ENCODE data around the gene UMODL1. TPM values are rescaled to one million over a fixed set of nuclear protein-coding genes. Genes with fewer than 3 reads are reported as not detected.

The UMODL1 gene
- total and polyA plus RNA-seq, 2 experiments from 2014 or later: 0.15 to 0.47 TPM

GRCh38 chr21:42148584-42148983 is 77.5 kb downstream of the UMODL1 start:
- peaks cover 15% of the 10 kb centered on the region for H3K4me1 ChIP-seq (ENCODE audit: insufficient read depth)
- no peak for TF ChIP-seq EZH2phosphoT487 (IDR thresholded peaks at IDR 0.05; ENCODE audit: low read depth, severe bottlenecking, unreplicated experiment)
- TF ChIP-seq CTCF (IDR thresholded peaks at IDR 0.05; ENCODE audit: poor library complexity): no peak
- no peak overlapping the region for H2AFZ ChIP-seq
- H3K27ac ChIP-seq: no peak overlapping the region
- no peaks in the 10 kb centered on the region for H3K36me3 ChIP-seq (replicated peaks; ENCODE audit: insufficient read depth, low read depth)
- H3K9me3 ChIP-seq (ENCODE audit: low read depth): no peaks in the 10 kb centered on the region
- 93% methylated on average over 3 of the region's 3 CpGs for WGBS (ENCODE audit: low lambda C conversion rate, missing lambda C conversion rate)
- no peak overlapping the region for H3K4me2 ChIP-seq
- H3K9me2 ChIP-seq (replicated peaks; ENCODE audit: insufficient read depth): no peaks in the 10 kb centered on the region
- no peaks in the 10 kb centered on the region for H3K27me3 ChIP-seq
- no peaks in the 10 kb centered on the region for H3K79me2 ChIP-seq
- H3K4me3 ChIP-seq: no peak overlapping the region
- H4K20me1 ChIP-seq (ENCODE audit: insufficient read depth, poor library complexity, severe bottlenecking): no peaks in the 10 kb centered on the region
- DNase-seq (ENCODE audit: low spot score): no peak

- no peaks in the 10 kb centered on the region for H3K36me3 ChIP-seq (replicated peaks; ENCODE audit: insufficient read depth, low read depth)
- H3K27me3 ChIP-seq: no peaks in the 10 kb centered on the region
- no peak overlapping the region for H3K4me2 ChIP-seq
- no peaks in the 10 kb centered on the region for H3K9me2 ChIP-seq (replicated peaks; ENCODE audit: insufficient read depth)
- no peaks in the 10 kb centered on the region for H3K79me2 ChIP-seq
- no peak overlapping the region for H3K27ac ChIP-seq
- DNase-seq (ENCODE audit: low spot score): no peak
- no peaks in the 10 kb centered on the region for H3K9me3 ChIP-seq (ENCODE audit: low read depth)
- H3K4me3 ChIP-seq: no peak overlapping the region
- H4K20me1 ChIP-seq (ENCODE audit: insufficient read depth, poor library complexity, severe bottlenecking): no peaks in the 10 kb centered on the region
- no peak overlapping the region for H2AFZ ChIP-seq
- peaks cover 15% of the 10 kb centered on the region for H3K4me1 ChIP-seq (ENCODE audit: insufficient read depth)
- 95% methylated on average over 21 of the region's 21 CpGs for WGBS (ENCODE audit: low lambda C conversion rate, missing lambda C conversion rate)
- TF ChIP-seq EZH2 (IDR thresholded peaks at IDR 0.05; ENCODE audit: borderline replicate concordance): no peak
- TF ChIP-seq EZH2phosphoT487 (IDR thresholded peaks at IDR 0.05; ENCODE audit: low read depth, severe bottlenecking, unreplicated experiment): no peak
- no peak for TF ChIP-seq CTCF (IDR thresholded peaks at IDR 0.05; ENCODE audit: poor library complexity)
These were observed 78.7 kb downstream of the UMODL1 start for GRCh38 chr21:42149656-42150473.

- no peak for DNase-seq (ENCODE audit: low spot score)
- WGBS (ENCODE audit: low lambda C conversion rate, missing lambda C conversion rate): 91% methylated on average over 13 of the region's 13 CpGs
- H3K4me1 ChIP-seq (ENCODE audit: insufficient read depth): peaks cover 15% of the 10 kb centered on the region
- TF ChIP-seq CTCF (IDR thresholded peaks at IDR 0.05; ENCODE audit: poor library complexity) (no peak), EZH2phosphoT487 (IDR thresholded peaks at IDR 0.05; ENCODE audit: low read depth, severe bottlenecking, unreplicated experiment) (no peak)
- no peaks in the 10 kb centered on the region for H3K79me2 ChIP-seq
- no peak overlapping the region for H3K27ac ChIP-seq
- H3K36me3 ChIP-seq (replicated peaks; ENCODE audit: insufficient read depth, low read depth): no peaks in the 10 kb centered on the region
- H4K20me1 ChIP-seq (ENCODE audit: insufficient read depth, poor library complexity, severe bottlenecking): no peaks in the 10 kb centered on the region
- H3K4me3 ChIP-seq: no peak overlapping the region
- no peak overlapping the region for H3K4me2 ChIP-seq
- H3K27me3 ChIP-seq: no peaks in the 10 kb centered on the region
- H3K9me3 ChIP-seq (ENCODE audit: low read depth): no peaks in the 10 kb centered on the region
- no peaks in the 10 kb centered on the region for H3K9me2 ChIP-seq (replicated peaks; ENCODE audit: insufficient read depth)
- no peak overlapping the region for H2AFZ ChIP-seq
These were observed 79.5 kb downstream of the UMODL1 start for GRCh38 chr21:42150474-42151085.
